SH-SY5Y (cell line): Measurements from ENCODE around the gene NUCB1.

Experiments used
- GATA2 ChIP-seq: IDR thresholded peaks from 2 replicates; pipeline ENCODE4 v1.6.1; 2011; ENCODE audit warnings: mild to moderate bottlenecking, low read depth, low read length
- GATA3 ChIP-seq: IDR thresholded peaks from 2 replicates; pipeline ENCODE4 v1.6.1; 2011; ENCODE audit warnings: low read depth, mild to moderate bottlenecking, low read length, moderate library complexity

DNA sequence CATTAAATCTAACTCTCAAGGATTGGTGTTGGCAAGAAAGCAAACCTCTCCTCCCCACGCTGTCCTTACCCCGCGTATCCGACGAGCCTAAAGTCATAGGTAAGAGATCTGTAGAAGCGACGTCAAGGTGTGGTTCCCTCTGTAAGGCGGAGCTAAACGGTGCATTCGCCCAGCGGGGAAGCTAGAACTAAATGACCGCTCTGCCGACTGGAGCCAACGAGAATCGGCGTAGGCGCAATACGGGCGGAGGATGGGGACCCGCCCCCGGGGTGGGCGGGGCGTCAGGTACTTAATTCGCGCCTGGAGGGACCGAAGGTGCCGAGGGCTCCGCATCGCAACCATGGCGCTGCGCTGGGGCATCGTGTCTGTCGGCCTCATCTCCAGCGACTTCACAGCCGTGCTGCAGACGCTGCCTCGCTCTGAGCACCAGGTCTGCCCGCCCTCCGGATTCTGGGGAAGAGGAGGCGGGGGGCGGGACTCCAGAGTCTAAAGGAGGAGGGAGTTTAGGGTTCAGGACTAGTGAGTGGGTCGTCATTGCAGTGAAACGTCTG lies 33.3 kb downstream of the NUCB1 start, which contains the start of gene DHDH:
- TF ChIP-seq GATA3 (no peak), GATA2 (no peak)
